Subcutaneous preadipocyte (primary cell): ENCODE measurements around the gene TARS2. TPM values are rescaled to one million over a fixed set of nuclear protein-coding genes. Genes with fewer than 3 reads are reported as not detected.

Experiments used
- small RNA-seq: library from RNA; depleted of rRNA; stranded (forward); fragments of <200 nt; gene quantifications from one replicate; pipeline ENCODE3, GENCODE V24; 2012
- total RNA-seq: library from RNA; depleted of rRNA; stranded (reverse); fragments of >200 nt; gene quantifications from 2 replicates; pipeline ENCODE4 v1.2.3, GENCODE V29; 2012

The TARS2 gene
- 22.3 and 26.1 TPM in 2 replicates for total RNA-seq

GRCh38 chr1:150486966-150487762, at the start of gene TARS2:
Gene TARS2, plus strand, starts transcription at chr1:150487419. Its CDS starts 32 bp downstream, at chr1:150487451.

GRCh38 chr1:150507912-150508864, 21.0 kb downstream of the TARS2 start, which contains the start of gene ECM1:
Gene ECM1, plus strand, starts transcription at chr1:150508109. Its CDS starts 101 bp downstream, at chr1:150508210.

GRCh38 chr1:150515328-150516049, 28.3 kb downstream of the TARS2 start, which contains the start of gene FALEC:
Gene FALEC, plus strand, starts transcription at chr1:150515752.

GRCh38 chr1:150548632-150549495, 61.6 kb downstream of the TARS2 start, which contains the start of gene ADAMTSL4:
Gene ADAMTSL4, plus strand, starts transcription at chr1:150549408. Its CDS starts 2,881 bp downstream, at chr1:150552289.

Small RNAs within 50 kb of the gene (small RNA-seq; reads per million reads assigned to genes)
- gene MIR4257 = not detected

Other genes starting within 250 kb of the TARS2 start
- not detected in 2 replicates for gene CA14, start 229.6 kb upstream of the TARS2 start, total RNA-seq
- 94.8 and 109 TPM in 2 replicates for gene APH1A, start 218.4 kb upstream of the TARS2 start, total RNA-seq
- 6.1 and 9.9 TPM in 2 replicates for gene C1orf54, start 214.6 kb upstream of the TARS2 start, total RNA-seq
- 1.2 and 2.2 TPM in 2 replicates for gene CIART, start 204.9 kb upstream of the TARS2 start, total RNA-seq
- gene MRPS21, start 193.6 kb upstream of the TARS2 start, total RNA-seq = 34.4 and 42.6 TPM in 2 replicates
- gene PRPF3, start 165.9 kb upstream of the TARS2 start, total RNA-seq = 34.2 and 49.1 TPM in 2 replicates
- 8.8 and 11.9 TPM in 2 replicates for gene RPRD2, start 123.3 kb upstream of the TARS2 start, total RNA-seq
- 23.9 and 26.8 TPM in 2 replicates for gene ECM1, start 20.7 kb downstream of the TARS2 start, total RNA-seq
- gene FALEC, start 28.3 kb downstream of the TARS2 start, total RNA-seq = not detected in 2 replicates
- gene ADAMTSL4, start 62.0 kb downstream of the TARS2 start, total RNA-seq = 36.2 and 42.3 TPM in 2 replicates
- gene MCL1, start 92.2 kb downstream of the TARS2 start, total RNA-seq = 203 and 308 TPM in 2 replicates
- 75.3 and 96.0 TPM in 2 replicates for gene ENSA, start 142.2 kb downstream of the TARS2 start, total RNA-seq
- gene GOLPH3L, start 209.7 kb downstream of the TARS2 start, total RNA-seq = 14.7 and 15.2 TPM in 2 replicates
- under 0.01 TPM in 1 of 2 replicates, not detected in the other for gene HORMAD1, start 233.5 kb downstream of the TARS2 start, total RNA-seq